ENCODE data around the gene PPP1R9A.

The PPP1R9A gene

DNA sequence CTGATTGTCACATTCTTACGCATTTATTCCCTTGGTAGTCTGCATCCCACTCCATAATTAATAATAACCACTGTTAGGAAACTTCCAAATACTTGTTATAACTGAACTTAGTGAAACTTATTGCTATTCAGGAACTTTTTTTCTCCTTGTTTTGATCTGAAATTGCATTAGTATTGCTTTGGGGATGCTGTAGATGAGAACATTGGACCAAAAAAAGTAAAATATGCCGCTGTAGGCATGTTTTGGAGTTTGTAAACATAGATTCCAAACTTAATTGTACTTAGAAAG is 1.7 kb downstream of the PPP1R9A start:
- no peak for DNase-seq (ENCODE audit: low read depth in 3 of 3)

DNA sequence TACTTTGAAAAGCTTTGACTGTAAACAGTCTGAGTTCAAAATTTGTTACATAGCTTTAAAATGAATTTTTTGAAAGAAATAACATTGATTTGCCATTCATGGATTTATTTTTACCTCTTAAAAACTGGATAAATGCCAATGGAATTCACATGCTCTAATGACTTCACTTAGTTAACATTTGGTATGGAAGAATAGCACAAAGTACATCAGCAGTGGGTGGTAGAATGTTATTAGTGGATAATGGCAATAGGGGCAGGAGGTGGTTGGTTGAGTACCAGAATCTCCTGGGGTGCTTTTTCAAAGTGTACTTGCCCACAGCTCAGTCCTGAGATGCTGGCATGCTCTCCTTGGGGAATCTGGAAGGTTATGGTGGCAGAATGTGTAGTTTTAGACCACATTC is 4.7 kb downstream of the PPP1R9A start:
- no peak for DNase-seq (ENCODE audit: low read depth in 3 of 3)

DNA sequence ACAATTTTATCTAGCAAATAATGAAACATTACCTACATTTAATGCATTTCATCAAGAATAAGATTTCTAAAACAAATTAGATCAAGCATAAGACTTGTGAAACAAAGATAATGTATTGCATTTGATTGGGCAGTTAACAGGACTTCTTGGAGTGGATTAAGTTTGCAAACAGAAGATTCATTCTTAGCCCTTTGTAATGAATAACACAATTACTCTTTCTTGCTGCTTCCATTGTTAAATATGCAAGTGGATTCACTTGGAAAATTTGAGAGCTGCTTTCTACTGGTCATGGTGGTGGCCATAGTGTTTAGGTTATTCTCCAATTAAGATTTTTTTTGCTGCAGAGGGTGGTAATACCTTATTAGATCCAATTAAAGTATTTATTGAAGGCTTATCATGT is 6.0 kb downstream of the PPP1R9A start:
- DNase-seq (ENCODE audit: low read depth in 3 of 3), result no peak

DNA sequence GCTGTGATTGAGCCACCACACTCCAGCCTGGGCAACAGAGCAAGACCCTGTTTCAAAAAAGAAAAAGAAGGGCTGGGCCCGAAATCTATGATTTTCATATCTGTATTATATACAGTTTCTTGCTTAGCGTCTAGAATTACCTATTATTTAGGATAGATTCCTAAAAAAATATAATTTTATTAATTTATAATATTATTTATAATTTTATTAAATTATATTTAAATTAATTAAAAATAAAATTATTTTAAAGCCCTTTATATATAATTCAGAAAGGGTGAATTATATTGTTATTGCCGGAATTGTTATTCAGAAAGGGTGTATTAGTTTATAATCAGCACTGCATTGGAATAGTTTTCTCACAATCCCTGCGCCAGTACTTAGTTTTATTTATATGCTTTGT is 14.5 kb downstream of the PPP1R9A start:
- DNase-seq (ENCODE audit: low read depth in 3 of 3), result no peak

DNA sequence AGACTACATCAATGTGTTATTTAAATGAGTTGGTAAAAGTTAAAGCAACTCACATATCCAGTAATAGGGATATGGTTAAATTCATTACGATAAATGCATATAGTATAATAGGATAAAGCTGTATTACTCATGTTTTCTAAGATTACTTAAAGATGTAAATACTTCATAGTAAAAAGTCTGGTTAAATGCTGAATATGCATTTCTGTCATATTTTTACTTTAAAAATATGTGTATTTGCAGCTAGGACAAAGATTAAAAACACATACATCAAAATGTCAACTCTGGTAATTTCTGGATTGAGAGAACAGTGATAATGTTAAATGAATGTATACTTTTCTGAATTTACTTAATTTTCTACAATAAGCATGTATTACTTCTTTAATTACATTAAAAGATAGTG is 15.1 kb downstream of the PPP1R9A start:
- no peak for DNase-seq (ENCODE audit: low read depth in 3 of 3)

DNA sequence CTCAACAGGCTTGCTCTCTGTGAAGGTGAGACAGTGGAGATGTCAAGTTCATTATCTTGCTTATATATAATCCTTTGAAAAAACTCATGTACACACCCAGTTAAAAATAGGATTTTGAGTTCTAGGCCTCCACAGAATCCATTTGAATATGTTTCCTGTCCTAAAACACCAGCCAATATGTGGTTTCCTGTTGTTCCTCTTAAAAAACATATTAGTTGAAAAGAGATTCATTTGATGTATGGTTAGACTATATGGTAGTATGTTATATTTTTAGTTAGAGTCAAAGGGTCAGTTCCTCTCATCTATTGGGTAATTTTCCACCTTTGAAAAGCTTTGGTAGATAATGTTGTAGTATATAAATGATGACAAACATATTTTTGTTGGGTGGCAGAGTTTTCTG is 16.0 kb downstream of the PPP1R9A start:
- DNase-seq (ENCODE audit: low read depth in 3 of 3), result no peak

DNA sequence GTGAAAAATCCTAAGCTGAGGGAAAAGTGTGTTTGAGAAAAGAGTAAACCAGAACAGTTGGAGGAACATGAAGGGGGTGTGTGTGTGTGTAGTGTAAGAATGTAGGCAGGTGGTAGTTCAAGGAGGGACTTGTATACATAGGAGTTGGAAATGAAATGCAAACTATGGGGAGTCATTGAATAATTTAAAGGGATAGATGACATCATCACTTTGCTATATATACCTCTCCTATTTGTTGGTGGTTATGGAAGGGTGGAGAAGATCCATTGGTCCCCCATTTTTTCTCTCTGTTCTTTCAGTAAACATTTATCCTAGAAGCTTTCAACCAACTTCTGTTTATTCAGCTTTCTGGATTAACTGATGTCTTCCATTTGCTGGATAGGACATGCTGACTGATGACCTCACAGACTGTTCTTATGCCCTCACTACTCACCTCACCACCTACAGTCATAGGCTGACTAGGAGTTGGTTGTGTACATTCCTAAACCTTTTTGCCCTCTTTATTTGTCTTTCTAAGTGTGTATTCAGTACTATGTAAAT is 20.8 kb downstream of the PPP1R9A start:
- no peak for DNase-seq (ENCODE audit: low read depth in 3 of 3)

DNA sequence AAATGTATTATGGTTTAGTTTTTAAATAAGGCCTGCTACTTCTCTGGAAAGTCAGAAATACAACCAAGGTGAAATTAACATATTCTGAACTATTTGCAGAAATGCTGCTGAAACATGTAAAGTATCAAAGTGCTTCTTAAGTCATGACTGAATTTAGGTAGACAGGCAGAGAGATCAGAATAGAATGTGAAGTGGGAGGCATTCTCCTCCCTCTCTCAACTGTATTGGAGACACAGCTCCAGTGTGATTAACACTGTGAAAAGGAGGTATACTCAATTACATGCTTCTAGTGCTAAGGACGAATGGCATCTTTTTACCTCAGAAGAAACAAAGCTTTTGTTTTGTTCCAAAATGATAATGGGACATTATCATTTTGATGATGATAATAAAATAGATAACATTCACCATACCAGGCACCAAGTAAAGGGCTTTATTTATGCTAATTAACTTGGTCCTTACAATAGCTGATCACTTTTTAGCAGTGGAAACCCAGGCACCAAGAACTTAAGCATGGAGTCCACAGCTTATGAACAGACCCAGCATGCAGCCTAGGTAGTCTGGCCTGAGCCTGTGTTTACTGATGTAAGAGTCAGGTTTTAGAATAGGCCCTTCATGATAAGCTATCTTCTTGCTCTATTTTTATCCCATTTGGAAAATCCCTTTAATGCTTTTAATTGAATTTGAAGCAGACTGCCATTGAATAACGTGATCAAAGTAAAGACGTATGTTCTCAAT is 26.0 kb downstream of the PPP1R9A start:
- no peak for DNase-seq (ENCODE audit: low read depth in 3 of 3)

DNA sequence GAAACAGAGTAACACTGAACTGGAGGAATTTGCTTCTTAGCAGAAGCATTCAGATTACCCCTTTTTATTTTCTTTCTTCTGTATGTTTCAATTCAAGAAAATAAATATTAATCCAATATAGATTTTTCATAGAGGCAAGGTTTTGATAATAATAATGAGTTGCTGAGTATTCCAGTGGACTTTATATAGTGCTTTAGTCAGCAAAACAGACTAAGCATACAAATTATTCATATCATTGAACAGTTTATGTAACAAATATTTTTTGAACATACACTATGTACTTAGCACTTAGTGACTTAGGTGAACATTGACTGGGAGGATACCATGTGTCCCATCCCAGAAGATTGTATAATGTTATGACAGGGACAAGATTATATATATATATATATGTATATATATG is 32.0 kb downstream of the PPP1R9A start:
- DNase-seq (ENCODE audit: low read depth in 3 of 3), result no peak

DNA sequence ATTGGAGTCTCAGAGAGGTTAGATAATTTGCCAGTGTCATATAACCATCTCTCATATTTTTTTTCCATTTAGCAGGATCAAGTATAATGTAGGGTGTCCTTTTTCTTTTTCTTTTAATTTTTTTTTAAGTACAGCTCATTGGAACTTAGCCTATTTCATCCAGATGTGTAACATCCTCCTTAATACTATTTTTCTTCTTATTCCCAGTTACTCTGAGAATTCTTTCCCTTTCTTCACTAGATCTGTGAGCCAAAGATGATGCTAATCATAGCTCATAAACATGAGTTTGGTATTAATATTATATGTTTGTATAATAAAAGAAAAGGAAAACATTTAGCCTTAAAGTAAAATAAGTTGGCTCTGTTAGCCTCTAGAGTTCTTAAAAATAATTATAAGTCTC is 32.8 kb downstream of the PPP1R9A start:
- no peak for DNase-seq (ENCODE audit: low read depth in 3 of 3)

DNA sequence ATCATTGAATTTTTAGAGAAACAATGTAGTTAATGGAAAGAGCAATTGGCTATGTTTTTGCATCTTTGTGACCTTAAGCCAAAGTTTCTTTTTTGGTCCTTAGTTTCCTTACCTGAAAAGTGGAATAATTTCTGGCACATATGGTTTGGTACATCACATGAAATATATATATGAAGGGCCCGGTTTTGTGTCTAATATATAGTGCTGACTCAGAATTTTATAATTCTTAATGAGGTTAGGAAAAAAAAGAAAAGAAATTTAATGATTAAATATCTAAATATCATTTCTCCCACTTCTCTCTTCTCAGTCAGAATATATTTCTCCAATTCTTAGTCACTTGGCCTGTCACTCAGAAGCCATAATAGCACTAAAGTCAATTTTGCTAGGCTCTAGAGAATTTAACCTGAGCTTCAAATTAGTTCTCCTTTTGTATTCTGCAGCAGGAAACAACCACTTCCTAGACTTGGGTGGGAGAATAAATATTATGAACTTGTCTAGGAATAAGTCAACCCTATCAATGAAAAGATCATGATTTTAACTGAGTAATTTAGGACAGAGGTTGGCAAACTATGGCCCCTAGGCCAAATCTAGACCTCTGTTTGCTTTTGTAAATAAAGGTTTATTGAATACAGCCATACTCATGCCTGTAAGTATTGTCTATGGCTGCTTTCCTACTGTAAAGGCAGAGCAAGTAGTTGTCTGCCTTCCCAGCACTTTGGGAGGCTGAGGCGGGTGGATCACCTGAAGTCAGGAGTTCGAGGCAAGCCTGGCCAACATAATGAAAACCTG is 34.6 kb downstream of the PPP1R9A start:
- DNase-seq (ENCODE audit: low read depth in 3 of 3), result no peak

DNA sequence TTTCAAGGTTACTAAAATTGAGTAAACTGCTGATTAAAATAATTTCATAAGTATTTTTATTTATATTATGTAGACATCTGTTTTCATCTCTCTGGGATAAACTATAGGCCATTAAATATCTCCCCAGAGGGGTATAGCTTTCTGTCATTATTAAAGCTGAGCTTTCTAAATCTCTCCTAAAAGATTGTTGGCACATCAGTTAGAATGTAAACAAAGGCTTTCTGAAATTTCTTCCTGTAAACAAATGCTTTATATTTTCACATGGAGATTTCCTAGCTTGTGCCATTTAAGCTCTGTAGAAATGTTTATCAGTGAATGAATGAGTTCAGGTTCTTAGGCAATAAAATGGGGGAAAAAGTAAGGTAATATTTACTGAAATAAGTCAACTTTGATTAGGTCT is 35.7 kb downstream of the PPP1R9A start:
- no peak for DNase-seq (ENCODE audit: low read depth in 3 of 3)

DNA sequence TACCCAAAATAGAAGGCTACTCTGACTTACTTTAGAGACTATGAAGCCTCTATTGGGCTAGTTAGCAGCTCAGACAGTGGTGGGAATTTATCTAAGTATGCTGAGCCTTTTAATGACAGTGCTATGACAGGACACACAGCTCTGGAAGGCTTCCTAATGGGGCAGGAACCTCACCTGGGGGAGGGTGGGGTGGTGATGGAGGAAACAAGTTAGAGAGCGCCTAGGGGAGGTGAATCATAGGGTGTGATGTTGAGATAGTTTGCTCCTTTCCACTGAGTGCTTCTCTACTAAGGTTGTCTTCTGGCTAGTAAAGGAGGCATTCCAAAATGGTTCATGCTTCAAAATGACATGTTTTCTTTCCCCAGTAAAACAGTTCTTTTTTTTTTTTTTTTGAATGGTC is 42.1 kb downstream of the PPP1R9A start:
- DNase-seq (ENCODE audit: low read depth in 3 of 3), result no peak

DNA sequence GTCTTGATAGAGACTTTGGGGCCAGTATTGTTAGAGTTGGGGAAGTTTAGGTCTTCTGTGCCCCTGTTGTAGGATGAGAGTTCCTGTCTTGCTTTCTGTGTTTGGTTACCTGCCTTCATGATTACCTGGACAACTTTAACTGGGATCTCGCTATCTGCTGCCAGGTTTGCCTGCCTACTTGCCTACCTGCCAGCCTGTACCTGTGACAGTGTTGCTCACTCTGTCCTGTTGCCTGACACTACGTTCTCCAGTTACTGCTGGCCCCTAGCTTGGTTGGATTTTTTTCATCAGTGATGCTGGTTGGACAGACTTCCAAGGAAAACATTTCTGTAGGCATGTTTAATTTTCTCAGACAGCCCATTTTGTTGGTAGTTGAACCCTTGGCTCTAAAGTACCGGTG is 48.4 kb downstream of the PPP1R9A start:
- no peak for DNase-seq (ENCODE audit: low read depth in 3 of 3)

DNA sequence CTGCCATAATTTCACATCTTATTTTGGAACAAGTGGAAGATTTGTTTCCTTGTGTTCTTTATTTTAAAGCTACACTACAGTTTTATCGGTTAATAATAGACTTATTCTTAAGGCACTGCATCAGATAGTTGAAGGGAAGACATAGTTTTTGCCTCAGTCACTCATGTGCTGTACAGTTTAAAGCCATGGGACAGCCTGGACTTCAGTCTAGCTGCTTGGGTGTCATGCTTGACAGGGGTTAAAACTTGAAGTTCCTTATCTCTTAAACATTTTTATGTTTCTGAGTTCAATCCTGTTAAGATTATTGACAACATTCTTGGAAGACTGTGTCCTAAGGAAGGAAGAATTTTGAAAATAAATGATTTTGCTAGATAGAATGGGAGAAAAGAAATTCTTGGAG is 49.7 kb downstream of the PPP1R9A start:
- no peak for DNase-seq (ENCODE audit: low read depth in 3 of 3)

DNA sequence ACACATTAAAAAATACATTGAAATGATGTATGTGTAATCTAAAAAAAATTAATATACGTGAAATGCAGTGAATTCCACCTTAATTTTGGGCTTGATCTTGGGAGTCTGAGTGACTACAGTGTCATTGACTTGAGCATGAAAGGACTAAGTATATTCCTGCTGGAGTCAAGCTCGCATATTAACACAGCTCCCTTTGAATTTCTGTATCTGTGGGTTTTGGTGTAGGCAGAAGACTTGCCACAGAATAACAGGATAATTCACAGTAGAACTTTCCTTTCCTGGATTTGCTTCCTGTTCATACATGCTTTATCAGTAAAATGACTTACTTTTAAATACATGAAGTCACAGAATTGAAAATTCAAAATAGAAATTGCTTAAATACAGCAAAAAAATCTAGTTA is 55.3 kb downstream of the PPP1R9A start:
- no peak for DNase-seq (ENCODE audit: low read depth in 3 of 3)

DNA sequence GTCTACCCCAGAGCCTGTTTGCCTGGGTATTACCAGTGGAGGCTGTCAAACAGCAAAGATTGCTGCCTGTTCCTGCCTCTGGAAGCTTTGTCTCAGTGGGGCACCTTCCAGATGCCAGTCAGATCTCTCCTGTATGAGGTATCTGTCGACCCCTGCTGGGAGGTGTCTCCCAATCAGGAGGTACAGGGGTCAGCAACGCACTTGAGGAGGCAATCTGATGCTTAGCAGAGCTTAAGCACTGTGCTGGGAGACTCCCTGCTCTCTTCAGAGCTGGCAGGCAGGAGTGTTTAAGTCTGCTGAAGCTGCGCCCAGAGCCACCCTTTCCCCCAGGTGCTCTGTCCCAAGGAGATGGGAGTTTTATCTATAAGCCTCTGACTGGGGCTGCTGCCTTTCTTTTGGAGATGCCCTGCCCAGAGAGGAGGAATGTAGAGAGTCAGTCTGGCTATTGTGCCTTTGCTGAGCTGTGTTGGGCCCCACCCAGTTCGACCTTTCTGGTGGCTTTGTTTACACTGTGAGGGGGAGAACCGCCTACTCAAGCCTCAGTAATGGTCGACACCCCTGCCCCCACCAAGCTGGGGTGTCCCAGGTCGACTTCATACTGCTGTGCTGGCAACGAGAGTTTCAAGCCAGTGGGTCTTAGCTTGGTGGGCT is 62.2 kb downstream of the PPP1R9A start:
- DNase-seq (ENCODE audit: low read depth in 3 of 3), result no peak

DNA sequence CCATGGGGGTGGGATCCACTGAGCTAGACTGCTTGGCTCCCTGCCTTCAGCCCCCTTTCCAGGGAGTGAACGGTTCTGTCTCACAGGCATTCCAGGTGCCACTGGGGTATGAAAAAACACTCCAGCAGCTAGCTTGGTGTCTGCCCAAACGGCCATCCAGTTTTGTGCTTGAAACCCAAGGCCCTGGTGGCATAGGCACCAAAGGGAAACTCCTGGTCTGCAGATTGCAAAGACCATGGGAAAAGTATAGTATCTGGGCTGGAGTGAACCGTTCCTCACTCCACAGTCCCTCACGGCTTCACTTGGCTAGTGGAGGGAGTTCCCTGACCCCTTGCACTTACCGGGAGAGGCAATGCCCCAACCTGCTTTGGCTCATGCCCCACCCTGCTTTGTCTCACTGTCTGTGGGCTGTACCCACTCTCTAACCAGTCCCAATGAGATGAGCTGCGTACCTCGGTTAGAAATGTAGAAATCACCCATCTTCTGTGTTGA is 62.7 kb downstream of the PPP1R9A start:
- DNase-seq (ENCODE audit: low read depth in 3 of 3), result no peak

DNA sequence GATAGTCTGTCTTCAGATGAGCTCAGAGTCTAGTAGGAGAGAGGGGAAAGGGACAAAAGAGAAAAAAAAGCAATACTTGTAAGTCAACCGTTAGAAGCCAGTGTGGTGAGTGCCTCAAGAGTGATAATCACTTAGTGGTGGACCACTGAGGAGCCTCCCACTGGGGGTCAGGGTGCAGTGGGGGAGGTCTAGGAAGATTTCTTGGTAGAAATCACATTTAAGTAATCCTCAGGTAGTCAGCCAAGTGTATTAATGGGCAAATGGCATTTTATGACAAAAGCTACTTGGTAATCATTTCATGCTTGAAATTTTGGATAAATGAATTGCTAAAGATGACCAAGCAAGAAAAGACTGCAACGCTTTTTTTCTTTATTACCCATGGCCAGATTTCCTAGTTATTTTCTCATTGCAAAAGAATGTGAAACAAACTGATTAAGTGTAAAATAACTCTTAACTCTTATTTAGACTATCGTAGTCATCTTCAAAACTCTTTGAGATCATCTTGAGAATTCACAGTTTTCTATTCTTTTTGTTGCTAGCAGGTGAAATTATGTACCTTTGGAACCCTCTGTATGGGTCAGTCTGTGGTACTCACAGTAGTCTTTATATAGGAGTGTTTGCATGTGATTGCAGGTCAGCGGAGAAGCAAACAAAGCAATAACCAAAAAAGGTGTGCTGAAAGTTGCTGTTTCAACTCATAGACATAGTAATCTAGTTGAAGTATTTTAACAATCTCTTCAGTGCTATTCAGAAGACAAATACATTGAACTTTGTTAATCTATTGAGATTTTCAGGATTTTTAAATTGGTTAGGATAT is 63.9 kb downstream of the PPP1R9A start:
- no peak for DNase-seq (ENCODE audit: low read depth in 3 of 3)

DNA sequence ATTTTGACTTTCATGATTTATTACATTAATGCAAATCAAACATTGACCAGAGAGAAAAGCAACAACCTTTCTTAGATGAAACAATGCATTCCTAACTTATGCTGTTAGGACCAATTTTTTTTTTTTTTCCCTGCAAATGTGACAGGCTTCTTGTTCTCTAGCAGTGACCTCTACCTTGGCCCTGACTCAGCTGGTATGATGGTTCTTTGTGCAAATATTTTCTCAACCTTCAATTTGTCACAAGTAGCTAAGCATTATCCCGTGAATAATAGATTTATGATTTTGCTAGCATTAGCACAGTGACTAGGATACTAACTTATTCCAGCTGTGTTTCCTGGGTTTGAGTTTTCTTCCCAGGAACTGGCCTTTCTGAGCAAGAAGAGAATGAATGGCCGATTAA is 64.9 kb downstream of the PPP1R9A start:
- DNase-seq (ENCODE audit: low read depth in 3 of 3), result no peak

DNA sequence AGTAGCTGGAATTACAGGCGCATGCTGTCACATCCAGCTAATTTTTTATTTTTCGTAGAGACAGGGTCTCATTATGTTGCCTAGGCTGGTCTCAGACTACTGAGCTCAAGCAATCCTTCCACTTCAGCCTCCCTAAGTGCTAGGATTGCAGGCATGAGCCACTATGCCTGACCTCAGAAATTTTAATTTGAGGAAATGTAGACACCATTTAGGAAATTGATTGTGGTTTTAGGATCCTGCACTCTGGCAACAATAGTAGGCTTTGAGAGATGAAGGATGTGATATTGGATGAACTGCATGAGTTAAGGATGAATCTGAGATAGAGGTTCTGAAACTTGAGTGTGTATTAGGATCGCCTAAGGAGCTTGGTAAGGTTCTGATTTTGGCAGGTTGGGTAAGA is 66.5 kb downstream of the PPP1R9A start:
- DNase-seq (ENCODE audit: low read depth in 3 of 3), result no peak

DNA sequence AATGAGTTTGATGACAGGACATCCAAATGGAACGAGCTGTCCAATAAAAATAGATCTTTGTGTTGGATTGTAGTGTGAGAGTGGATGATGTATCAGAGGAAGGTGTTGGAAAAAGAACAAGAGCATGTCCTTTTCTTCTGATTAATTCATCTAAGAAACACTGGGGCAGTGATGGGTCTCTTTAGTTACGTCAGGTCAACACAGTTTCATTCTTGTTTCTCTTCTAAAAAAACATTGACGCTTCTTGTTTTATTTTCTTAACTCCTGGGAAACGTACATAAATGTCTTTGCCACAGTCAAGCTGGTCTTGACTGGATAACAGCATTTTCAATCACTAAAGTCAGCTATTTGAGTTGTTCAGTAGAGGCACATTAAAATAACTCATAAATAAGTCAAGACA is 67.0 kb downstream of the PPP1R9A start:
- DNase-seq (ENCODE audit: low read depth in 3 of 3), result no peak
